LNCAP (cell line): ENCODE measurements around the gene UROC1.

ENCODE experiments used
- CTCF ChIP-seq: fragments of 450-650 bp; IDR thresholded peaks from 2 replicates; pipeline ENCODE4 v1.5.1; 2017; ENCODE audit warnings: mild to moderate bottlenecking

Gene UROC1

GRCh38 chr3:126485176-126485897 lies 32.2 kb downstream of the UROC1 start:
- no peak for TF ChIP-seq CTCF

- no peak for TF ChIP-seq CTCF
These were observed 32.9 kb downstream of the UROC1 start for GRCh38 chr3:126484662-126485061.

- TF ChIP-seq CTCF: no peak
These were observed 33.4 kb downstream of the UROC1 start for GRCh38 chr3:126484148-126484547.

- TF ChIP-seq CTCF: no peak
These were observed 34.2 kb downstream of the UROC1 start for GRCh38 chr3:126483321-126483761.

- no peak for TF ChIP-seq CTCF
These were observed 34.9 kb downstream of the UROC1 start for GRCh38 chr3:126482503-126483255.

- TF ChIP-seq CTCF: no peak
These were observed 35.6 kb downstream of the UROC1 start for GRCh38 chr3:126481808-126482502.

- TF ChIP-seq CTCF: no peak
These were observed 36.7 kb downstream of the UROC1 start for GRCh38 chr3:126480861-126481260.
